ENCODE results near the gene LNX1.

The LNX1 gene

DNA sequence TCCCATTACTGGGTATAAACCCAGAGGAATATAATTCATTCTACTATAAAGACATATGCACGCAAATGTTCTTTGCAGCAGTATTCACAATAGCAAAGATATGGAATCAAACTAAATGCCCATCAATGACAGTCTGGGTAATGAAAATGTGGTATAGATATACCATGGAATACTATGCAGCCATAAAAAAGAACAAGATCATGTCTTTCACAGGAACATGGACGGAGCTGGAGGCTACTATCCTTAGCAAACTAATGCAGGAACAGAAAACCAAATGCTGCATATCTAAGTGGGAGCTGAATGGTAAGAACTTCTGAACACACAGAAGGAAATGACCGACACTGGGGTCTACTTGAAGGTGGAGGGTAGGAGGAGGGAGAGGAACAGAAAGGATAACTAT, 42.6 kb downstream of the LNX1 start:
- no peaks in the 10 kb centered on the region for H3K36me3 ChIP-seq (ENCODE audit: insufficient read depth, low read length)
- no peaks in the 10 kb centered on the region for H3K4me1 ChIP-seq (ENCODE audit: insufficient read depth, low read length)
- no peak overlapping the region for H3K9ac ChIP-seq (ENCODE audit: low read depth, low read length)
- no peaks in the 10 kb centered on the region for H3K9me3 ChIP-seq (ENCODE audit: control insufficient read depth, insufficient read depth, low read length)

DNA sequence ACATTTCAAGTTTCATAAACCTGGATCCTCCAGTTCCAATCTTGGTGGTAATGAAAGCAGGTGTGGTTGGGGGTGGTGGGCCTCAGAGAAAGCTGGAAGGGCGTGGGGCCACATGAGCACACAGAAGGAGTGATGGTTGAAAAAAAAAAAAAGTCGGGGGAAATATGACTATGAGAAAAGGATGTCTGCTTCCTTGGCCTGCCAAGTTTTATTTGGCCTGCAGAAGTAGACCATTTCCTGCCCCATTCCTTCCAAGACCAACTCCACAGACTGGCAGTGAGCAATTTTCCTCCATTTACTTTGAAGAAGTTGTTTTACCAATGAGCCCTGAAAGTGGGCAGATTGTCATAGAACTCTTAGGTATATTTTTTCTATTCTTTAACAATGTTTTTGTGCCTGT, 43.3 kb downstream of the LNX1 start:
- Histone ChIP-seq H3K9me3 (ENCODE audit: control insufficient read depth, insufficient read depth, low read length) (no peaks in the 10 kb centered on the region), H3K36me3 (ENCODE audit: insufficient read depth, low read length) (no peaks in the 10 kb centered on the region), H3K4me1 (ENCODE audit: insufficient read depth, low read length) (no peaks in the 10 kb centered on the region), H3K9ac (ENCODE audit: low read depth, low read length) (no peak overlapping the region)

DNA sequence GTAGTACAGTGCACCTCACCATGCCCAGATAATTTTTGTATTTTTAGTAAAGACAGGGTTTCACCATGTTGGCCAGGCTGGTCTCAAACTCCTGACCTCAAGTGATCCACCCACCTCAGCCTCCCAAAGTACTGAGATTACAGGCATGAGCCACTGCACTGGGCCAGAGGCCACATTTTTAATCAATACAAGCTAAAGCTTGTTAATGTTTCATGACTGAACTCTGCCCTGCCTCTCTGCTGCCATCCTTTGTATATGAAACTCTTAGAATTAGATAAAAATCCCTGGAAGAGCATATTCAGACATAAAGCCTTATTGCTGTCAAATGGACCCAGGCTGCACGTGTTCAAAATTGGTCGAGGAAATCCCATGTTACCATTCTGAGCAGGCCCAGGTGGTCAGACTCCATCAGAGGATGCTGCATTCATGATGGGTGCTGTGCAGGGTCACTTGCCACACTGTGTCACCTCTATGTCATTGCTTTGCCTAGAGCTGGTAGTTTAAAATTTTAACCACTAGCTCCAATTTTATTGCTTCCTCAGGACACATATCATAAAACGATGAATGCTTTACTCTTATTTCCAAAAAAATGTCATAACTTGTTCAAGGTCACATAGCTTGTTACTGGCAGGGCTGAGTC, 45.2 kb downstream of the LNX1 start:
- Histone ChIP-seq H3K9ac (ENCODE audit: low read depth, low read length) (no peak overlapping the region), H3K36me3 (ENCODE audit: insufficient read depth, low read length) (no peaks in the 10 kb centered on the region), H3K4me1 (ENCODE audit: insufficient read depth, low read length) (peaks cover 7% of the 10 kb centered on the region; the same call in 1 of the 2 replicates), H3K9me3 (ENCODE audit: control insufficient read depth, insufficient read depth, low read length) (no peaks in the 10 kb centered on the region)

DNA sequence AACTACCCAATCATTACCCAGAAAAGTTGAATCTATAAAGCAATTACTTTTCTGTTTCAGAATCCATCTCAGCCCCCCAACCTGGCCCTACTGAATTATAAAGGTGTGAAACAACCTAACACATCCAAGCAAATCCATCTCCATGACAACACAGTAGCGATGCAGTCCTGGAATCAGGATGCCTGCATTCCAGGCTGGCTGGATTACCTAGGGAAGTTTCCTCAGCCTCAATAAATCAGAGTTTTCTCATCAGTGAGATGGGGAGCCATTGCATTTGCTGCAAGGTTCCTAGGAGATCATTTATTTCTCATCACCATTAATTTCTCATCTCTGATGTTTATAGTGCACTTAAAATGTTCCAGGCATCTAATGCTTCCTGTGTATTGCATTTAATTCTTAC, 46.0 kb downstream of the LNX1 start:
- Histone ChIP-seq H3K9ac (ENCODE audit: low read depth, low read length) (no peak overlapping the region), H3K9me3 (ENCODE audit: control insufficient read depth, insufficient read depth, low read length) (no peaks in the 10 kb centered on the region), H3K36me3 (ENCODE audit: insufficient read depth, low read length) (no peaks in the 10 kb centered on the region), H3K4me1 (ENCODE audit: insufficient read depth, low read length) (peaks cover 7% of the 10 kb centered on the region; the same call in 1 of the 2 replicates)

DNA sequence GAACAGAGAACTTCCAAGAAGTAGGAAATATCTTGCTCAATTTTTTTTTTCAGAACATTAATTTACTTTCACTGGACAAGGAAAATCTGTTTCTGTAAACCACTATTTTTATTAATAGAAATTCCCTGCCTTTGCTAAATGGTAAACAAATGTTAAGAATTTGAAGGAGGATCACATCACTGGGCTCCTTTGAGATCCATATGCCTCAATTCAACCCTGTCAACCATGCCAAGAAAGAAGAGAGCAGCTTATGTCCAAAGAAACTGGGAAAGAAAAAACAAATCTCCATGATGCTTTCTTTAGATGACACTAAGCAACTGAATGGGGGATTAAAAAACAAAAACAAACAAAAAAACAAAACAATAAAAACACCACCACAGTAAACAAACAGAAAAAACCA, 47.7 kb downstream of the LNX1 start:
- Histone ChIP-seq H3K36me3 (ENCODE audit: insufficient read depth, low read length) (no peaks in the 10 kb centered on the region), H3K9ac (ENCODE audit: low read depth, low read length) (no peak overlapping the region), H3K4me1 (ENCODE audit: insufficient read depth, low read length) (peaks cover 7% of the 10 kb centered on the region; the same call in 1 of the 2 replicates), H3K9me3 (ENCODE audit: control insufficient read depth, insufficient read depth, low read length) (no peaks in the 10 kb centered on the region)

DNA sequence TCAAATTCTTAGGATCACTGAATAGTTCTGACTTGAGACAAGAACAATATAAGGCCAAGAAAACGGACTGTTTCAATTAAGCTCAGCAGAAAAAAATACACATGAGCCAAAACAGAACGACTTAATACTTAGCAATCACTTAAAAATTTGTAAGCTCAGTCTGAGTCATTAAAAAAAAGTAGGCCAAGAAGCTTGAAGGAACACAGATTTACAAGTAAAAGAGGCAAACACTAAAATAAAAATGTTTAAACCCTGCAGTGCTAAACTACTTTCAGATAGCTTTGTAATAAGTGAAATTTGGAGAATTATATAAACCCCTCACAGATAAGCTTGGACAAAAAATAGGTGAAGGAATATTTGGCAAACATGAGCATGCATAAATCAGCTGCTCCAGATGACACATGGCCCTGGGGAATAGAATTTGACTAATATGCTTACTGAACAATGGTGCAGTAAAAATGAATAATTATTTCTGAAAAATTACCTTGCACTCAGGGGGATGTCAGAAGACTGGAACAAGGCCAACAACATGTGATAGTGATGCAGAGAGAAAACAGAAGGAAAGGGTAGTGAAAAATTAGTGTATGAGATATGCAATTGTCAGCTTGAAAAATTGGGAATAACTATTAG, 49.6 kb downstream of the LNX1 start:
- Histone ChIP-seq H3K4me1 (ENCODE audit: insufficient read depth, low read length) (peaks cover 7% of the 10 kb centered on the region; the same call in 1 of the 2 replicates), H3K36me3 (ENCODE audit: insufficient read depth, low read length) (no peaks in the 10 kb centered on the region), H3K9ac (ENCODE audit: low read depth, low read length) (no peak overlapping the region), H3K9me3 (ENCODE audit: control insufficient read depth, insufficient read depth, low read length) (no peaks in the 10 kb centered on the region)

DNA sequence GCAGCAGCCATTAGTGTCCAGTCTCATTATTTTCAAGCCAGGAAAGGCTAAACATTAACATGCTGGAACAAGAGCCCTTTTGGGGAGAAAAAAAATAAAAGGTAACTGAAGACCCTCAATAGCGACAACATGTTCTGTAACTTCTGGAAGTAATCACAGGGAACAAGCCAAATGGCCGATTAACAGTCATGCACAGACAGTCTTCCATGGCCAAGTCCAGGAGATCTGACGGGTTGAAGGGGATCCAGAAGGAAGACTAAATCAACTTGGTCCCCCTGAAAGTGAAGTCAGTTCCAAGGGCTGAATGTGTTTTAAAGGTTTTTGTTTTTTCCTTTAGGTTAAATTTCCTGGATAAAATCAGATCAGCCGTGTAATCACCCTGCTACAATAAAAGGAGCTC, 52.5 kb downstream of the LNX1 start:
- Histone ChIP-seq H3K4me1 (ENCODE audit: insufficient read depth, low read length) (peaks cover 7% of the 10 kb centered on the region; the same call in 1 of the 2 replicates), H3K9me3 (ENCODE audit: control insufficient read depth, insufficient read depth, low read length) (no peaks in the 10 kb centered on the region), H3K36me3 (ENCODE audit: insufficient read depth, low read length) (no peaks in the 10 kb centered on the region), H3K9ac (ENCODE audit: low read depth, low read length) (no peak overlapping the region)

DNA sequence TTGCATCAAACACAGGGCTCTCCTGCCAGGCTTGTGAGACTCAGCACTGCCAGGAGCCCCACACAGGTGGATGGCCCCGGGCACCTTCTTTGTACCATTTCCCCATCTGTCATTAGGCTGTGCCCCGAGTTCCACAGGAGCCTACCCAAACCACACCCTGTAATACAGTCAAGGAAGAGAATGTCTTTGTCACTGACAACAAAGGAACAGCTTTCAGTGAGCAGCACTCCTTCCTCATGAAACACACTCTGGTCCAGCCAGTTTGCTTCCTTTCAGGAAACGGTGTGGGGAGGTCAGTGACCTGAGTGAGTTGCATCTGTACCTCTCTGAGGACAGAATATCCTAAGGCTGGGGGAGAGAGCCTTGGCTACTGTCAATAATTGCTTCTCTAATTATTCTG, 53.7 kb downstream of the LNX1 start:
- Histone ChIP-seq H3K4me1 (ENCODE audit: insufficient read depth, low read length) (peaks cover 10% of the 10 kb centered on the region), H3K9ac (ENCODE audit: low read depth, low read length) (no peak overlapping the region), H3K36me3 (ENCODE audit: insufficient read depth, low read length) (no peaks in the 10 kb centered on the region), H3K9me3 (ENCODE audit: control insufficient read depth, insufficient read depth, low read length) (no peaks in the 10 kb centered on the region)

DNA sequence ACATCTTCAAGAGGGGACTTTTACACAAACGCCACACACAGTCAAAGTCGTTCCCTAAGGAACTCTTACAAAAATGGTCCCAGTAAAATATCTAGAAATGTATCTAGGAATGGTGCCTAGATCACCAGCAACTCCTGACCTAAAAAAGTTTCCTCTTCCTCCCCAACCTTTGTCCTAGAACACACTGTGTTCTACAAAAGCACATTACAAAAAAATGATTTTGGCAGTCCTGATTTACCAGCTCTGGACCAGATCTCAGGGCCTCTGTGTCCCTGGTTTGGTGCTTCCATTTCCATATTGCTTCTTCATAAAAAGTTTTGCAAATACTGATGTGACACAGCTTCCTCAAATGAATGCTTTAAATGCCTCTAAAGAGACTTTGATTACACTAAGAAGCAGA, 55.0 kb downstream of the LNX1 start:
- Histone ChIP-seq H3K9me3 (ENCODE audit: control insufficient read depth, insufficient read depth, low read length) (no peaks in the 10 kb centered on the region), H3K4me1 (ENCODE audit: insufficient read depth, low read length) (peaks cover 17% of the 10 kb centered on the region), H3K9ac (ENCODE audit: low read depth, low read length) (no peak overlapping the region), H3K36me3 (ENCODE audit: insufficient read depth, low read length) (no peaks in the 10 kb centered on the region)

DNA sequence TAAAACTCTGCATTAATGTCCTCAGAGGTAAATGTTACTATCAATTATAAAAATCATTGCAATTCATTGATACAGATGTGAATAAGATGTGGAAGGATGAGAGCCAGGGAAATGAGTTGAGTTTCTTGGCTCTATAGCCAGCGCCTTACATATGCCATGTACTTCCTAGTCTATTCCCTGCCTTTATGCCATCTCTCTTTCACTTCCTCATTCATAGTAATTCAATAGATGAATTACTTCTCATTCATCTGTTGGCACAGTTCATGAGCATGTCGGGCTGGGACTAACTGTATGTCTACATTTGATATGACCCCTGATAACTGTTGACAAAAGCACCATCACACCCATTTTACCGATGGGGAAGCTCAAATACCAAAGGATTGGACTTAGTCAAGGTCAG, 55.7 kb downstream of the LNX1 start:
- Histone ChIP-seq H3K9me3 (ENCODE audit: control insufficient read depth, insufficient read depth, low read length) (no peaks in the 10 kb centered on the region), H3K36me3 (ENCODE audit: insufficient read depth, low read length) (no peaks in the 10 kb centered on the region), H3K9ac (ENCODE audit: low read depth, low read length) (no peak overlapping the region), H3K4me1 (ENCODE audit: insufficient read depth, low read length) (peaks cover 20% of the 10 kb centered on the region)

DNA sequence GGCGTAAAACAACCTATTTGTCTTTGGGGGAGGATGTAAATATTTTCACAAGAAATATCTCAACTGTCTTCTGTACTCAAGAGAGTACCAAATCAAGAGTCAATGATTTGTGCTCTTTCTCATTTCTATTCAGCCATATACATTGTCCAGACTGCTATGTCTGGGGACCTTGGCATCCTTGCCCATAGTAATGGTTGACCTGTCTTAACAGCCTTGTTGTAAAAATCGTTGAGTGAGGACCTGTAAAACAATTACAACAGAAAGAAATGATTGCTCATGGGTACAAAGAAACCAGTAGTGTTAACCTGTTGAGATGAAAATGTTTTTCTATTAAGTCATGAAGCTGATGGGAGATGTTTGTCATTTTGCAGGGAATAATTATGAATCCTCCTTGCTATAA, 56.6 kb downstream of the LNX1 start:
- H3K36me3 ChIP-seq (ENCODE audit: insufficient read depth, low read length) = no peaks in the 10 kb centered on the region
- peaks cover 20% of the 10 kb centered on the region for H3K4me1 ChIP-seq (ENCODE audit: insufficient read depth, low read length)
- no peaks in the 10 kb centered on the region for H3K9me3 ChIP-seq (ENCODE audit: control insufficient read depth, insufficient read depth, low read length)
- no peak overlapping the region for H3K9ac ChIP-seq (ENCODE audit: low read depth, low read length)

DNA sequence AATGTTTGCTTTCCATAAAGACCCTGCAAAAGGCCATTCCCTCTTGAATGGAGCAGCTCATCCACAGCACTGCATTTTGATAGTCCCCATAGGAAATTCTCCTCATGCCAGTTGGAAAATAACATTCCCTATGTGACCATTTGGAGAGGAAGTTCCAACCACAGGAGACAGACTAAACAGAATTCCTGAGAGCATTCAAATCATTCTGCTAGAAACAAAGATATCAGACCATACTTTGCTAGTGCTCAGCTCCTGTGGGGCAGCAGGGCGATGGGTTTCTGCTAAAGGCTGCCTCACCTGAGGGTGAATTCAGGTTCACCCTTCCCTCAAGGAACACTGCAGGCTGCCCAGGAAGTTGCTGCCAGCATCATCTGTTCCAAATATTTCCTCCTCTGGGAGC, 58.8 kb downstream of the LNX1 start:
- no peaks in the 10 kb centered on the region for H3K36me3 ChIP-seq (ENCODE audit: insufficient read depth, low read length)
- H3K4me1 ChIP-seq (ENCODE audit: insufficient read depth, low read length) = peaks cover 21% of the 10 kb centered on the region
- no peaks in the 10 kb centered on the region for H3K9me3 ChIP-seq (ENCODE audit: control insufficient read depth, insufficient read depth, low read length)
- H3K9ac ChIP-seq (ENCODE audit: low read depth, low read length) = no peak overlapping the region

DNA sequence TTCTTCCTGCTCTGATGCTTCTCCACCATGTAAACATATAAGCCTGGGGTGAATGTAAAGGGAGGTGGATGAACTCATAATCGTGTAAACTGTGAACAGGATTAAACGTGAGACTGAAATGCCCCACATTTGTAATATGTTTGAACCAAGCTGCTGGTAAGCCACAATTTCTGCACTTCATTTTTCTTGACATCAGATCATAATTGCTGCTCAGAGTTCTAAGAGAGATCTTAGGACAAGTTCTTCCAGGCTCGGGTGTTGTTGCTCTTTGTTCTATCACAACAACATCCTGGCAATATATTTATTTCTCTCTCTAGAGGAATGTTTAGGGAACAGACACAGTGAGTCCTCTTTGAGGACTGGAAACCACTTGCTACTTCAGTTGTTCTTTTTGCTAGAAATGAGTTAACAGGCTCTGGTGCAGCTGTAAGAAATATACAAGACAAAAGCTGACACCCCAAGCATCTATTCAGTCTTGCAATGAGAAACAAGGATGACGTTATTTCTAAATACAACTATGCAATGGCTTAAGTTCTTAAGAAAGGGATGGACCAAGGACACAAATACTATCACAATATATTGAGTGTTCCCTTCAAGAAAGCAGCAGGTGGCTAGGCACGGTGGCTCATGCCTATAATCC, 59.6 kb downstream of the LNX1 start:
- Histone ChIP-seq H3K36me3 (ENCODE audit: insufficient read depth, low read length) (no peaks in the 10 kb centered on the region), H3K9ac (ENCODE audit: low read depth, low read length) (no peak overlapping the region), H3K4me1 (ENCODE audit: insufficient read depth, low read length) (peaks cover 25% of the 10 kb centered on the region), H3K9me3 (ENCODE audit: control insufficient read depth, insufficient read depth, low read length) (no peaks in the 10 kb centered on the region)

DNA sequence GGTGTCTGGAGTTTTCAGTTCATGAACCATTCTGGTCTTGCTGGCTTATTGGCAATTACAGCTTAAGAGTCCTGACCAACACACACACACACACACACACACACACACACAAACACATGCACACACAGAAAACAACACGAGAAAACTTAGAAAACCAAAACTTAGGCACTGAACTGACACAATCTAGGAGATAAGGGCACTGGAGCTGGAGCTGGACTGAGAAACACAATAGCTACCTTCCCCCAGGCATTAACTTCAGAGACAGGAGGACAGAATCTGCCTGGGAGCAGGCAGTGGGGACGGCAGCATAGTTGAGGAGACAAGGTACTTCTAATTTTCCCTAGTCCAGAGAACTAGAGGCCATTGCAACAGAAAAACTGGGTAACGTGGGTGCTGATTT, 62.3 kb downstream of the LNX1 start:
- H3K36me3 ChIP-seq (ENCODE audit: insufficient read depth, low read length) = no peaks in the 10 kb centered on the region

DNA sequence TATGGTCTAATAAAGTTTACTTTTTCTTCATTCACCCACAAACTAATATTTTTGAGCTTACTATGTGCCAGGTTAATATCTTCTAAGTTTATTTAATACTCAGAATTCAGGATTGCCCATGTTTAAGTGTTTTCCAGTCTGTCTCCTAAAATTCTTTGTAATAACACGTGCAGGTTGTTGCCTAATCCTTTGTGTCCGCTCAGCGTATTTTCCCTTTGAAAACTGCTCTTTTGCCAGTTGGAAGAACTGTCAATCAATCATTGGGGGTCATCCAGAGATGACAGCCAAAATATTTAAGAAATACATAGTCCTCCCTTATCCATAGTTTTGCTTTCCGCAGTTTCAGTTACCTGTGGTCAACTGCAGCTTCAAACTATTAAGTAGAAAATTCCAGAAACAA, 63.4 kb downstream of the LNX1 start:
- H3K9me3 ChIP-seq (ENCODE audit: control insufficient read depth, insufficient read depth, low read length) = no peaks in the 10 kb centered on the region
- peaks cover 25% of the 10 kb centered on the region for H3K4me1 ChIP-seq (ENCODE audit: insufficient read depth, low read length)
- no peak overlapping the region for H3K9ac ChIP-seq (ENCODE audit: low read depth, low read length)
- H3K36me3 ChIP-seq (ENCODE audit: insufficient read depth, low read length) = no peaks in the 10 kb centered on the region

More for the DNA sequence above, 62.3 kb downstream of the LNX1 start:
- Histone ChIP-seq H3K4me1 (ENCODE audit: insufficient read depth, low read length) (peaks cover 25% of the 10 kb centered on the region), H3K9ac (ENCODE audit: low read depth, low read length) (no peak overlapping the region), H3K9me3 (ENCODE audit: control insufficient read depth, insufficient read depth, low read length) (no peaks in the 10 kb centered on the region)

All from ES-I3 (cell line).